Loucy (cell line): Measurements from ENCODE around the gene NCDN.

Experiments used
- H2AFZ ChIP-seq: fragments of 200-600 bp; sonication (generic); 2 replicates; pipeline ENCODE4 v1.6.0; 2016; ENCODE audit warnings: antibody characterized with exemption, mild to moderate bottlenecking, low read length, moderate library complexity
- H3F3A ChIP-seq: fragments of 200-600 bp; 2 replicates; pipeline ENCODE4 v1.6.0; 2016; ENCODE audit warnings: antibody characterized with exemption, low read depth, mild to moderate bottlenecking
- H3K27me3 ChIP-seq: fragments of 200-600 bp; sonication (generic); 2 replicates; pipeline ENCODE4 v1.6.1; 2014; ENCODE audit warnings: low read length, mild to moderate bottlenecking; ENCODE audit not compliant: insufficient read depth, poor library complexity, severe bottlenecking
- H3K36me3 ChIP-seq: fragments of 200-600 bp; sonication (generic); 2 replicates; pipeline ENCODE4 v1.6.1; 2016; ENCODE audit warnings: low read length; ENCODE audit not compliant: insufficient read depth
- H3K4me1 ChIP-seq: fragments of 200-600 bp; sonication (generic); 2 replicates; pipeline ENCODE4 v1.5.1; 2014; ENCODE audit warnings: low read length, mild to moderate bottlenecking; ENCODE audit not compliant: insufficient read depth, poor library complexity, severe bottlenecking
- H3K4me2 ChIP-seq: fragments of 200-600 bp; sonication (generic); 2 replicates; pipeline ENCODE4 v1.6.0; 2014; ENCODE audit warnings: antibody characterized with exemption, low read length, low read depth, mild to moderate bottlenecking; ENCODE audit not compliant: poor library complexity, severe bottlenecking
- H3K4me3 ChIP-seq: fragments of 200-600 bp; sonication (generic); 2 replicates; pipeline ENCODE4 v1.5.1; 2014; ENCODE audit warnings: low read length, mild to moderate bottlenecking, mixed read lengths; ENCODE audit not compliant: poor library complexity, severe bottlenecking
- H3K79me2 ChIP-seq: fragments of 200-600 bp; sonication (generic); 2 replicates; pipeline ENCODE4 v1.6.1; 2014; ENCODE audit warnings: low read length; ENCODE audit not compliant: insufficient read depth
- H3K9ac ChIP-seq: fragments of 200-600 bp; sonication (generic); 2 replicates; pipeline ENCODE4 v1.6.0; 2014; ENCODE audit warnings: mild to moderate bottlenecking, low read depth, low read length, moderate library complexity; ENCODE audit not compliant: poor library complexity, severe bottlenecking
- H3K9me2 ChIP-seq: fragments of 200-600 bp; sonication (generic); replicated peaks from 2 replicates; pipeline ENCODE4 v1.6.1; 2016; ENCODE audit warnings: low read depth, low read length, mixed read lengths
- H3K9me3 ChIP-seq: fragments of 200-600 bp; sonication (generic); 2 replicates; pipeline ENCODE4 v1.6.1; 2014; ENCODE audit warnings: mild to moderate bottlenecking, antibody characterized with exemption, low read length, low read depth; ENCODE audit not compliant: insufficient read depth
- H4K20me1 ChIP-seq: fragments of 200-600 bp; sonication (generic); 2 replicates; pipeline ENCODE4 v1.6.0; 2014; ENCODE audit warnings: antibody characterized with exemption, low read length, mild to moderate bottlenecking; ENCODE audit not compliant: insufficient read depth, poor library complexity, severe bottlenecking
- EZH2phosphoT487 ChIP-seq: fragments of 200-600 bp; IDR thresholded peaks from 2 replicates; pipeline ENCODE4 v1.6.1; 2018; ENCODE audit warnings: antibody characterized with exemption, mild to moderate bottlenecking, moderate library complexity, borderline replicate concordance
- TF ChIP-seq, protein P1 (sequence below): fragments of 200-600 bp; sonication (generic); conservative IDR thresholded peaks from 2 replicates; pipeline ENCODE4 v1.5.1; 2014; ENCODE audit warnings: mild to moderate bottlenecking, antibody characterized with exemption, low read length

Gene NCDN

DNA sequence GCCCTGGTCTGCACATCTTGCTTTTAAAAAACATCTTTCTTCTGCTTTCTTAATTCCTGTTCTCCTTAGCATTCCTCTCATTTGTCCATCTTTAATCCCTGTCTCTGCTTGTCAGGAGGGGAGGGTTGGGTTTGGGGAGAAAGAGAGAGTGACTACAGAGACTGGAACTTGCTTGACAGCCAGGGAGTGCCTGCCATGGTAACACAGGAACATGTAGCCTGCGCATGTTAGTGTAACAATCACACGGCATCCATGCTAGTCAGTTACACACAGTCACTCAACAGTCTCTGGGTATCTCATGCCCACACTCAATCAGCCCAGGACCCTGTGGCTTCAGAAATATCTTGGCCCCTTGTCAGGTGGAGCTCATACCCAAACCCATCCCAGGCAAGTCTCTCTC is 14.7 kb downstream of the NCDN start:
- Histone ChIP-seq H3F3A (no peaks in the 10 kb centered on the region), H3K4me2 (no peak overlapping the region), H4K20me1 (no peaks in the 10 kb centered on the region), H3K9me2 (no peaks in the 10 kb centered on the region), H3K36me3 (no peaks in the 10 kb centered on the region), H2AFZ (no peak overlapping the region), H3K9ac (no peak overlapping the region), H3K4me3 (no peak overlapping the region), H3K79me2 (peaks cover 13% of the 10 kb centered on the region), H3K27me3 (no peaks in the 10 kb centered on the region), H3K9me3 (no peaks in the 10 kb centered on the region), H3K4me1 (peaks cover 16% of the 10 kb centered on the region)
- TF ChIP-seq EZH2phosphoT487: no peak
- TF ChIP-seq, protein P1, sequence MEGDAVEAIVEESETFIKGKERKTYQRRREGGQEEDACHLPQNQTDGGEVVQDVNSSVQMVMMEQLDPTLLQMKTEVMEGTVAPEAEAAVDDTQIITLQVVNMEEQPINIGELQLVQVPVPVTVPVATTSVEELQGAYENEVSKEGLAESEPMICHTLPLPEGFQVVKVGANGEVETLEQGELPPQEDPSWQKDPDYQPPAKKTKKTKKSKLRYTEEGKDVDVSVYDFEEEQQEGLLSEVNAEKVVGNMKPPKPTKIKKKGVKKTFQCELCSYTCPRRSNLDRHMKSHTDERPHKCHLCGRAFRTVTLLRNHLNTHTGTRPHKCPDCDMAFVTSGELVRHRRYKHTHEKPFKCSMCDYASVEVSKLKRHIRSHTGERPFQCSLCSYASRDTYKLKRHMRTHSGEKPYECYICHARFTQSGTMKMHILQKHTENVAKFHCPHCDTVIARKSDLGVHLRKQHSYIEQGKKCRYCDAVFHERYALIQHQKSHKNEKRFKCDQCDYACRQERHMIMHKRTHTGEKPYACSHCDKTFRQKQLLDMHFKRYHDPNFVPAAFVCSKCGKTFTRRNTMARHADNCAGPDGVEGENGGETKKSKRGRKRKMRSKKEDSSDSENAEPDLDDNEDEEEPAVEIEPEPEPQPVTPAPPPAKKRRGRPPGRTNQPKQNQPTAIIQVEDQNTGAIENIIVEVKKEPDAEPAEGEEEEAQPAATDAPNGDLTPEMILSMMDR: no peak

DNA sequence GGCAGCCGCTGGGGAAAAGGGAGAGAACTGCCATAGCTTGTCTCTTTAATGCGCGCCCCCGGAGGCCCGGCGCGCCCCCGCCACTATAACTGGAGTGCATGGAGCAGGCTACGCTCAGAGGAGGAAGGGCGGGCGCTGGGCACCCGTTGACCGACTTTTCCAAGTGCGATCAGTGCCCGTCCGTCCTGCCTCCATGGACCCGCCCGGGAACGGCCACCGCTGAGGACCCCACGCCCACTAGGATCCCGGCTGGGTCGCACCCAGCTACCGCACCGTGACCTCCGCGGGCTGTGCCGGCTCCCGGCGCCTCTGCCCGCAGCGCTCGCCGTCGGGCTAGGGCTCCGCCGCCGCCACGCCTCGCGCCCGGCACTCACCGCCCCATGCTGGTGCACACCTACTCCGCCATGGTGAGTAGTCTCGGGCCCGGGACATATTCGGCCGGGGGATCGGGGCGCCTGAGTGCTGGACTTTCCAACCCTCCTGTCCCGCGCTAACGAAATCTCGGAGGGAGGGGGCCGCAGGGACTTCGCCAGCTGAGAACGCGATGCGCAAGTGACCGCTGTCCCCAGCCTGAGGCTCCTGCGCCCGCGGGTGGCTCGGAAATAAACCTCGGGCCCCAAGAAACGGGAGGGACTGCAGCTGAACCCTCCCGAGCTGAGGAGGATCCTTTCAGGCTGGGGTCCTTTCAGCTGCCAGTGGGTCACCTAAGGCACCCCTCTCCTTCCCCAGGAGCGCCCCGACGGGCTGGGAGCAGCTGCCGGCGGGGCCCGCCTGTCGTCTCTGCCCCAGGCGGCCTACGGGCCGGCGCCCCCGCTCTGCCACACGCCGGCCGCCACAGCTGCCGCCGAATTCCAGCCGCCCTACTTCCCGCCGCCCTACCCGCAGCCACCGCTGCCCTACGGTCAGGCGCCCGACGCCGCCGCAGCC is 15.9 kb downstream of the NCDN start, which contains the start of gene TFAP2E:
TSS of gene TFAP2E (plus strand) at position 117 of the 927 bp plus-strand sequence. CDS start at position 381, 264 bp downstream.
- Histone ChIP-seq H3K27me3 (no peaks in the 10 kb centered on the region), H3K9me2 (no peaks in the 10 kb centered on the region), H3K36me3 (no peaks in the 10 kb centered on the region), H3K9ac (no peak within 1 kb of the TSS), H3K79me2 (peaks cover 19% of the 10 kb centered on the region), H4K20me1 (no peaks in the 10 kb centered on the region), H3F3A (no peaks in the 10 kb centered on the region), H3K9me3 (no peaks in the 10 kb centered on the region), H3K4me1 (peaks cover 26% of the 10 kb centered on the region), H2AFZ (no peak within 1 kb of the TSS), H3K4me2 (no peak within 1 kb of the TSS), H3K4me3 (no peak within 1 kb of the TSS)
- TF ChIP-seq EZH2phosphoT487: no peak
- TF ChIP-seq, protein P1: no peak

DNA sequence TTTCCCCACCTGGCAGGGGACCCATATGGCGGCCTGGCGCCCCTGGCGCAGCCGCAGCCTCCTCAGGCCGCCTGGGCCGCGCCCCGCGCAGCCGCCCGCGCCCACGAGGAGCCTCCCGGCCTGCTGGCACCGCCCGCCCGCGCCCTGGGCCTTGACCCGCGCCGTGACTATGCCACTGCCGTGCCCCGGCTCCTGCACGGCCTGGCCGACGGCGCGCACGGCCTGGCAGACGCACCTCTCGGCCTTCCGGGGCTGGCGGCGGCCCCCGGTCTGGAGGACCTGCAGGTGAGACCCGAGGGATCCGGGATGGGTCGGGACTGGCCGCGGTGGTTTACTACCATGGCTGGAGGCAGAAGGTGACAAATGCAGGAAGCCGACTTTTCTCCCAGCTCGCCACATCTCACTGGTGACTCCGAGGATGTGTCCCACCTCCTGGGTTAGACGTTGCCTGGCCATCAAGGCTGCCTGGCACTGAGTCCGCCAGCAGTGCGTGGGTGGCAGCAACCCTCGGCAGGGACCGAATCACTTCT is 16.6 kb downstream of the NCDN start:
- Histone ChIP-seq H3K36me3 (no peaks in the 10 kb centered on the region), H3K9me2 (no peaks in the 10 kb centered on the region), H3K9me3 (no peaks in the 10 kb centered on the region), H3K79me2 (peaks cover 26% of the 10 kb centered on the region), H3K4me3 (no peak overlapping the region), H2AFZ (no peak overlapping the region), H3K4me1 (peaks cover 30% of the 10 kb centered on the region), H3F3A (no peaks in the 10 kb centered on the region), H3K27me3 (no peaks in the 10 kb centered on the region), H4K20me1 (no peaks in the 10 kb centered on the region), H3K9ac (no peak overlapping the region), H3K4me2 (no peak overlapping the region)
- no peak for TF ChIP-seq EZH2phosphoT487
- TF ChIP-seq, protein P1: no peak
